ENCODE results near the gene CACNG7.

The CACNG7 gene

GRCh38 chr19:53957448-53958167 is 48.5 kb downstream of the CACNG7 start:
- no peak for DNase-seq

GRCh38 chr19:53958168-53958571 is 49.1 kb downstream of the CACNG7 start:
- DNase-seq, result no peak

- DNase-seq, result no peak
These were observed 50.0 kb downstream of the CACNG7 start for GRCh38 chr19:53958823-53959757.

- DNase-seq, result no peak
These were observed 51.1 kb downstream of the CACNG7 start for GRCh38 chr19:53960187-53960586.

GRCh38 chr19:53960886-53961285 is 51.8 kb downstream of the CACNG7 start:
- no peak for DNase-seq

- DNase-seq, result no peak
These were observed 52.7 kb downstream of the CACNG7 start for GRCh38 chr19:53961523-53962356.

- DNase-seq, result no peak
These were observed 53.9 kb downstream of the CACNG7 start, which contains the start of gene CACNG8 for GRCh38 chr19:53962887-53963431. Gene CACNG8, plus strand, starts transcription at chr19:53962937.

GRCh38 chr19:53965091-53965490 is 56.0 kb downstream of the CACNG7 start:
- no peak for DNase-seq

GRCh38 chr19:53966931-53967330 is 57.9 kb downstream of the CACNG7 start:
- no peak for DNase-seq

- DNase-seq, result no peak
These were observed 60.3 kb downstream of the CACNG7 start for GRCh38 chr19:53969366-53969765.

GRCh38 chr19:53971673-53972072 is 62.6 kb downstream of the CACNG7 start:
- no peak for DNase-seq

GRCh38 chr19:53977429-53977990 is 68.4 kb downstream of the CACNG7 start:
- peak; percentile 70 for DNase-seq

GRCh38 chr19:53977991-53978731 is 69.1 kb downstream of the CACNG7 start:
- DNase-seq, result peak; percentile 69

- no peak for DNase-seq
These were observed 70.1 kb downstream of the CACNG7 start for GRCh38 chr19:53978975-53979801.

- no peak for DNase-seq
These were observed 71.7 kb downstream of the CACNG7 start for GRCh38 chr19:53980539-53981375.

GRCh38 chr19:53981376-53981951 is 72.4 kb downstream of the CACNG7 start:
- no peak for DNase-seq

- DNase-seq, result no peak
These were observed 72.9 kb downstream of the CACNG7 start for GRCh38 chr19:53982001-53982451.

- peak; percentile 41 for DNase-seq
These were observed 73.5 kb downstream of the CACNG7 start for GRCh38 chr19:53982611-53983010.

All from CD4-positive, alpha-beta T cell treated with Interleukin-15 for 1 hour (primary cell).